ENCODE measurements around the gene NOP9.

Gene NOP9

DNA sequence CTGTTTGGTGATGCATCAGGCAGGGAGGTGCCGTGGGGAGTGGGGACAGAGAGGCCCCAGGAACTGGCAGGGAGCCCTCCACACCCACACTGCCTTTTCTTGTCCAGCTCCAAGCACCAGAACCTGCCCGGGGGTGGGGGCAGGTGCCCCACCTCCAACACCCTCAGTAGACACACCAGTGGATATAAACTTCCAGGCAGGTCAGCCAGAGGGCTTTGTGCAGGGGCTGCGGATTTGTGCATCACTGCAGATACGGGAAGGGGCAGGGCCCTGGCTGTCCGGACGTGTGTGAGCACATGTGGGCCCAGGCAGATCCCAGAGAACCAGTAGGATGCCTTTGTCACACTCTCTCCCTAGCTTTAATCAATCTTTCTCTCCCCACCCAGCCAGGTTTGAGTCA lies 35.4 kb upstream of the NOP9 start:
- TF ChIP-seq SIN3A (IDR thresholded peaks at IDR 0.05; ENCODE audit: borderline replicate concordance, insufficient read depth, low read length), result no peak

- TF ChIP-seq SIN3A (IDR thresholded peaks at IDR 0.05; ENCODE audit: borderline replicate concordance, insufficient read depth, low read length), result no peak
- TF ChIP-seq POLR2AphosphoS5 (IDR thresholded peaks at IDR 0.05; ENCODE audit: low read depth, low read length), result no peak
- TF ChIP-seq, protein P1, sequence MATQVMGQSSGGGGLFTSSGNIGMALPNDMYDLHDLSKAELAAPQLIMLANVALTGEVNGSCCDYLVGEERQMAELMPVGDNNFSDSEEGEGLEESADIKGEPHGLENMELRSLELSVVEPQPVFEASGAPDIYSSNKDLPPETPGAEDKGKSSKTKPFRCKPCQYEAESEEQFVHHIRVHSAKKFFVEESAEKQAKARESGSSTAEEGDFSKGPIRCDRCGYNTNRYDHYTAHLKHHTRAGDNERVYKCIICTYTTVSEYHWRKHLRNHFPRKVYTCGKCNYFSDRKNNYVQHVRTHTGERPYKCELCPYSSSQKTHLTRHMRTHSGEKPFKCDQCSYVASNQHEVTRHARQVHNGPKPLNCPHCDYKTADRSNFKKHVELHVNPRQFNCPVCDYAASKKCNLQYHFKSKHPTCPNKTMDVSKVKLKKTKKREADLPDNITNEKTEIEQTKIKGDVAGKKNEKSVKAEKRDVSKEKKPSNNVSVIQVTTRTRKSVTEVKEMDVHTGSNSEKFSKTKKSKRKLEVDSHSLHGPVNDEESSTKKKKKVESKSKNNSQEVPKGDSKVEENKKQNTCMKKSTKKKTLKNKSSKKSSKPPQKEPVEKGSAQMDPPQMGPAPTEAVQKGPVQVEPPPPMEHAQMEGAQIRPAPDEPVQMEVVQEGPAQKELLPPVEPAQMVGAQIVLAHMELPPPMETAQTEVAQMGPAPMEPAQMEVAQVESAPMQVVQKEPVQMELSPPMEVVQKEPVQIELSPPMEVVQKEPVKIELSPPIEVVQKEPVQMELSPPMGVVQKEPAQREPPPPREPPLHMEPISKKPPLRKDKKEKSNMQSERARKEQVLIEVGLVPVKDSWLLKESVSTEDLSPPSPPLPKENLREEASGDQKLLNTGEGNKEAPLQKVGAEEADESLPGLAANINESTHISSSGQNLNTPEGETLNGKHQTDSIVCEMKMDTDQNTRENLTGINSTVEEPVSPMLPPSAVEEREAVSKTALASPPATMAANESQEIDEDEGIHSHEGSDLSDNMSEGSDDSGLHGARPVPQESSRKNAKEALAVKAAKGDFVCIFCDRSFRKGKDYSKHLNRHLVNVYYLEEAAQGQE (IDR thresholded peaks at IDR 0.05; ENCODE audit: insufficient read depth in 1 of 2, low read depth in 2 of 2, low read length in 2 of 2), result no peak
- TF ChIP-seq TAF1 (IDR thresholded peaks at IDR 0.05; ENCODE audit: borderline replicate concordance, insufficient read depth, low read length), result no peak
- TF ChIP-seq FOXP2 (optimal IDR thresholded peaks at IDR 0.05; ENCODE audit: borderline replicate concordance, extremely low read depth, extremely low read length, insufficient read depth), result no peak
These were observed 33.1 kb upstream of the NOP9 start for GRCh38 chr14:24266344-24267244.

DNA sequence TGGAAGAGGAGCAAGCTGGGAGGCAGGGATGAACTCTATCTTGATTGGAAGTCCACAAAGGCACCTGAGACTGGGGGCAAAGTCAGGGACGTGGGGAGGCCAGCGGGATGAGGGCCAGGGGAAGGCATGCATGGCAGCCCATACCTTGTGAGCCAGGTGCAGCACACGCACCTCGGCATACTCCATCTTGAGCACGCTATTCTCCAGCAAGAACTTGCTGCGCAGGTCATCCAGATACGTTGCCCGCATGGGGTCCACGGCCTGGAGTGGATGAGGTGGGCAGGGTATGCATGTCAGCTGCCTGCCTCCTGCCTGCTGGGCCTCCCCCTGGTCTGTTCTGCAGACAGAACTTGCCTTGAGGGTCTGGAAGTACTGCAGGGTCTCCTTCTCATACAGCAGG lies 32.1 kb upstream of the NOP9 start:
- TF ChIP-seq SIN3A (IDR thresholded peaks at IDR 0.05; ENCODE audit: borderline replicate concordance, insufficient read depth, low read length) (no peak), TAF1 (IDR thresholded peaks at IDR 0.05; ENCODE audit: borderline replicate concordance, insufficient read depth, low read length) (no peak), POLR2AphosphoS5 (IDR thresholded peaks at IDR 0.05; ENCODE audit: low read depth, low read length) (no peak)
- TF ChIP-seq, protein P1 (IDR thresholded peaks at IDR 0.05; ENCODE audit: insufficient read depth in 1 of 2, low read depth in 2 of 2, low read length in 2 of 2), result no peak

GRCh38 chr14:24268225-24268624 lies 31.4 kb upstream of the NOP9 start:
- TF ChIP-seq SIN3A (IDR thresholded peaks at IDR 0.05; ENCODE audit: borderline replicate concordance, insufficient read depth, low read length), result no peak
- TF ChIP-seq, protein P1 (IDR thresholded peaks at IDR 0.05; ENCODE audit: insufficient read depth in 1 of 2, low read depth in 2 of 2, low read length in 2 of 2), result no peak
- TF ChIP-seq FOXP2 (optimal IDR thresholded peaks at IDR 0.05; ENCODE audit: borderline replicate concordance, extremely low read depth, extremely low read length, insufficient read depth), result no peak
- no peak for TF ChIP-seq TAF1 (IDR thresholded peaks at IDR 0.05; ENCODE audit: borderline replicate concordance, insufficient read depth, low read length)
- TF ChIP-seq POLR2AphosphoS5 (IDR thresholded peaks at IDR 0.05; ENCODE audit: low read depth, low read length), result no peak

GRCh38 chr14:24269368-24269767 lies 30.3 kb upstream of the NOP9 start:
- no peak for TF ChIP-seq POLR2AphosphoS5 (IDR thresholded peaks at IDR 0.05; ENCODE audit: low read depth, low read length)

DNA sequence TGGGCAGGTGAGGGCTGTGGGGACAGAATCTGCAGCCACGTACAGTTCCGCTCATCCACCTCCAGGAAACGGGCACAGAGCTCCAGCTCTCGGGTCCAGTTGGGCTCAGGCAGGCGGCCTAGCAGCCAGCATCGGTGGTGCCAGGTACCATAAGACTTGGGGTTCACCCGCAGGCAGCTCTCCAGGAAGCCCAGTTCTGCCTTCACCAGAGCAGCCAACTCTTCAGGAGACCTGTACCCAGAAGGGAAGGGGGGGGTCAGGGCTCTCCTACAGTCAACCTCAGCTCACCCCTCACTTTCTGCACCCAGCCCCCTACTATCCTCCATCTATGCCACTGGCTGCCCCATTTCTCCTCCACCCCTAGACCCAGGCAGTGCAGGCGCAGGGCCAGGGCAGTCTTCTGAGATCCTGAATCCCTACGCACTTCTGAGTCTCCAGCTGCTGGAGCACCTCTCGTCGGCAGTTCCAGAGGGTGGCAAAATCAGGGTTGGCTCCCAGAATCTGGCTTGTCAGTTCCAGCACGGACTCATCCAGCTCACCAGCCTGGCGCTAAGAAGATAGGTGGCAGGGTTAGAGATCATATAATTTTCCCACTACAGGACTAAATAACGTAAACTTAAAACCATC lies 29.6 kb upstream of the NOP9 start:
- TF ChIP-seq, protein P1 (IDR thresholded peaks at IDR 0.05; ENCODE audit: insufficient read depth in 1 of 2, low read depth in 2 of 2, low read length in 2 of 2), result no peak
- TF ChIP-seq SIN3A (IDR thresholded peaks at IDR 0.05; ENCODE audit: borderline replicate concordance, insufficient read depth, low read length) (no peak), FOXP2 (optimal IDR thresholded peaks at IDR 0.05; ENCODE audit: borderline replicate concordance, extremely low read depth, extremely low read length, insufficient read depth) (no peak), TAF1 (IDR thresholded peaks at IDR 0.05; ENCODE audit: borderline replicate concordance, insufficient read depth, low read length) (no peak), POLR2AphosphoS5 (IDR thresholded peaks at IDR 0.05; ENCODE audit: low read depth, low read length) (no peak)

All from PFSK-1 (cell line).